Hematopoietic multipotent progenitor cell treated with erythropoietin and hydrocortisone succinate and interleukin-3 and kit ligand, for 15 days (in vitro differentiated cells): ENCODE measurements around the gene PTPRC.

ENCODE experiments used
- DNase-seq: peaks from one replicate; pipeline ENCODE4 v3.0.0-alpha.2; 2015; ENCODE audit warnings: low spot score

Gene PTPRC

DNA sequence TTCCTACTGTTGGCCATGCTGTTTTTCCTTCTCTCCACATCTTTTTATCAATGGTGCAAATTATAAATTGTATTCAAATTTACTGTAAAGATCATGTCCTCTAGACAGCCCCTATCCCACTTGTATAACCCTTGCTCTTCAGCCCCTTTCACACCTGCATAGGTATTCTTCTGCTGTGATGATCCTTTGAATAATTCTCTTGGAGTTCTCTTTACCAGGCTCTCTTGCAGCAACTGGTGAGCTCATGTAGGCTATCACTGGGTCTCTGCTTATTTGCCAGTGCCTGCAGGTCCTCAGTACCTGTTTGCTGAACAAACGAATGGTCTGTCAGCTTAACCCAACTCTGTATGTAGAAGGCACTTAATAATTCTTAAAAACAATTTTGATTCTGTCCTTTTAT lies 8.2 kb downstream of the PTPRC start:
- DNase-seq, result no peak

DNA sequence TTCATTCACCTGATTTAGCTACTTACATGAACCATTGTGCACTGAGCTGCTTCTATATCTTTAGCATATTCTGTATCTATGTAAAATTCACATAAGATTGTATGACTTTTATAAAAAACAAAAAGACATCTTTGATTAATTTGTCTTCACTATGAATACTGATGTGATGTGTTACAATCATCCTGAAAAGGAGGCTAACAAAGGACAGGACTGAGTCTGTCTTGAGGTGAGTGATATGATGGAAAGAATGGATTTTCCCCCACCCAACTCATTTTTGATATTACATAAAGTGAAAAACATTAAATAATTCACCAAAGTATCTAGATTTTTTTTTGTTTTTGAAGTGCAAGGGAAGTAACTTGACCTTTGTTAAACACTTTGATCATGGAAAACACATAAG lies 9.8 kb downstream of the PTPRC start:
- no peak for DNase-seq

GRCh38 chr1:198649232-198649967 lies 10.6 kb downstream of the PTPRC start:
- no peak for DNase-seq

GRCh38 chr1:198649968-198650338 lies 11.1 kb downstream of the PTPRC start:
- DNase-seq, result no peak

DNA sequence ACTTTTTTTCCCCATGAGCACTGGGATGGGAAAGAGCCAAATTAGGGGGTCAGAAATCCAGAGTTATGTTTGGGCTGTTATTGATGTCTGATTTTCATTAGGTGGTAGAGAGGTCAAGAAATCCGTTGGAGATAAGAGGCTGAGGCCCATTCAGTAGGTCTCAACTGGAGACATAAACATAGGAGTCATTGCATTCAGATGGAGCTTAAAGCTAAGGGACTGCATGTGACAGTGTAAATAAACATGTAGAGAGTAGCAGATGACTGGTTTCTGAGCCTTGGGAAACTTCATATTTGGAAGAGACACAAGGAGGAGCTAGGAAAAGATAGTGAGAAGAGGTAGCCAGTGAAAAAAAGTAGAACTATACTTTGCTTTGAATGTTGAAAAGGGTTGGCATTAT lies 11.7 kb downstream of the PTPRC start:
- DNase-seq, result no peak

DNA sequence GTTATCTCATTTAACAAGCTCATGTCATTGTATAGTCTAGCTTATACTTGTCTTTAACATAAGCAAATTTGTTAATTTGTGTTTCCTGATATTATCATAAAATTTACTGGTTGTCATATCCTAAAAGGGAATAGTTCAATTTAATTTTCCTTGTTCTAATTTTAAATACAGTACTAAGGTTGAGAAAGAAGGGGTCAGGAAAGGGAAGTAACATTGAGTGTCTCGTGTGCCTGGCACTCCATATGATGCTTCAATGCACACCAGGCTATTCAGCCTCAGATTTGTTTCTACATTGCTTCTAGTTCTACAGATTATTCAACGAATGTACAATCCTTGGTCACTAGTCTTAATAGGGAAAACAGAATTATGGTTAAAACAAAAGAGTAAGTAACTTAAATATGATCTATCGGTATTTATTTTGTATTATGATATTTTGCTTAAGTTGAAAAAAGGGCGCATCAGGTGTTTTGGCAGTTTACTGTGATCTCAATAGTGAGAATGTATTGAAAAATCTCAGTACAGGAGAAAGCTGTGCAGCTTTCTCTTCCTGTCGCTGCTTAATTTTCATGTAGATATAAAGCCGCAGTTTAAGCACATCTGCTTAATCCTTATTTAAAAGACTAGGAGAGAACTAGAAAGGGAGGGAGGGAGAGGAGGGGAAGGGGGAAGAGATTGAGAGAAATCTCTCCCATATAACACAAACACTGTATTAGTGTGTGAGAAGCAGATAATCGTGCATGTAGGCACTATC lies 13.0 kb downstream of the PTPRC start:
- DNase-seq, result no peak

DNA sequence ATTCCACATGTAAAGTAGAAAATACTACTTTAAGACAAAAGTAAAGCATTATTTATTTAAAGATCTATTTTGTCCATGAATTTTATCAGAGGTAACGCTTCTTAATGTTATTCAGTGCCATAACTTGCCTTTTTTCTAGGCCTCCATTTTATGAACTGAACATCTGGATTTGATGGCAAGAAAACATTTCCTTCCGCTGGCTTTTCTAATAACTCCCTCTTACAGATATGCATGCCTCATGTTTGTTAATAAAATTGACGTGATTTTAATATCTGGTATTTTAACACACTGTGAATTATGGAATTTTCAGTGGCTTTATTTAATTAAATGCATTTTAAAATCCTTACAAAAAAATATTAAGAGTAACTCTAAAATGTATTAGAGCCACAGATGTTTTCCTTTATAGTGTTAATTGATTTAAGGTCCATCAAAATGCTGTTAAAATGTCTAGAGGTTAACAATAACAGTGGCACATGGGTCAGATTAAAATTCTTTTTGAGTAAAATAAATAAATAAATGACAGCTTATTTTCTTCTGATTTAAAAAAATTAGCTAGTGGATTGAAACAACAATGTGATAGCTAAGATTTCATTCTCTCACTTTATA lies 15.1 kb downstream of the PTPRC start:
- DNase-seq, result no peak

GRCh38 chr1:198655459-198656121 lies 16.8 kb downstream of the PTPRC start:
- no peak for DNase-seq

GRCh38 chr1:198656500-198656932 lies 17.7 kb downstream of the PTPRC start:
- DNase-seq, result no peak

DNA sequence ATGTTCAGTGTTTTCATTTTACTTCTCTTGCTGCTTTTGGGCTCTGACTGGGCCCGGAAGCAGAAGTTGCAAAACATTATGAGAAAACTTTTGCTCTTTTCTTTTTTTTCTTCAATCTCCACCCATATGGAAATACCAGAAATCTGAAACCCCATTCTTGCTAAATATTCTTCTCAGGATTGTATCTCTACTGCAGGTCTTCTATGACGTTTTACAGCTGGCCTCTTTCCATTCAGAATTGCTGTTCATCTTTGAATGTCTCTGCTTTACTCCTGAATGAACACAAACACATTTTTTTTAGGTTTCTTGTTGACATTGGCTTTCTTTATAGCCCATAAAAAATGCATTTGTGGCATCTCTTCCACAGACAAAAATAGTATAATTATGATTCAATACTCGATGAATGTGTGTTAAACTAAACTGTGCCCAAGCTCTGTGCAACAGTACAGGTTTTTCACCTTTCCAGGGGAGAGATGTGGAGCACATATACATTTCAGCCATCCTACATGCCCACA lies 18.8 kb downstream of the PTPRC start:
- no peak for DNase-seq

DNA sequence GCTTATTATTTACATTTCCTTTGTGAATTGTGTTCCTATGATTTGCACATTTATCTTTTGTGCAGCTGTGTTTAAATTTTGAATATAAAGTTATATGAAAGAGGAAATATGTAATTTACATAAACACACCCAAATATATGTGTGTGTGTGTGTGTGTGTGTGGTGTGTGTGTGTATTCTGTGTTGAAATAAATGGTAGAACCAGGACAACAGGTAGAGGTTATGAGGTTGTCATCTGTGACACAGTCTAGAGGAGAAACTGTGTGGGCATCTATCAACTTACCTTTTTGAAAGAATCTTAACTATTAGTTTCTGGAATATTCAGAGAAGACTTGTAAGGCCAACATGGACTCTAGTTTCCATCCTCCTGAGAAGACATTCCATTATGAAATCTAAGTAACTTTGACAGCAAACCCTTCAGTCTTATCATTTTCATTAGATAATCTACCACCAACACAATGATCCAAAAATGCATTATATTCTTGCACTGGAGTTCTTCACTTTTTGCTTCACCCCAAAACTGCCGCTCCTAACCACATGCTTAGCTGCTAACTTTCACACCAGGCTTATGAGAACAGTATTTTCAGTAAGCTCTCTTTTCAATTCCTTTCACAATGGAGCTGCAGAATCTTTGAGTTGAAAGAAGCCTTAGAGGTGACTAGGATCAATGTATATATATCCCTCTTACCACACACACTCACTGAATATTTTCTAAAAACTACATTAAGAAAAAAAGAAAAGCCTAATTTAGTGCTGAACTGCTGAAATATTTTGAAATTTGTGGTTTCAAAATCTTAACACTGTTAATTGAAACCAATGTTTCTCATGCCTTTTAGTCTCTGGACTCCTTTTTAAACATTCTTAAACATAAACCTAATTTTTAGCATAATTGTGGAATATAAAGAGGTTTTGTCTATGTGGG lies 21.8 kb downstream of the PTPRC start:
- no peak for DNase-seq

DNA sequence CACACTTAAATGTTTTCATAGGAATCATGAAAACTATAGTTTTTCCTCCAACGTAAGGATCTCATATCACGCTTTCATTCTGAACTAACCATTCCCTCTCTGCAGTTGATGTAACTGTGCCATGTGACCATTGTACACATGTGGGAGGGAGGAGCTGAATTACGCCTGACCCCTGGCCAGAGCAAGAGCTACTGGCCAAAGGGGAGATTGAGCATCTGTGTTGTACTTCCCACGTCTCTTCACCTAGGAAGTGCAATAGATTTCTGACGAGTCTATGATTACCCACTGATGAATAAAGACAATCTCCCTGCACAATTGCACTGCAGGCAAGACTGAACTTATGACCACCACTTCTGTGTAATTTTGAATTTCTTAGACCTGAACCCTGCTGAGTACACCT lies 24.0 kb downstream of the PTPRC start:
- no peak for DNase-seq

DNA sequence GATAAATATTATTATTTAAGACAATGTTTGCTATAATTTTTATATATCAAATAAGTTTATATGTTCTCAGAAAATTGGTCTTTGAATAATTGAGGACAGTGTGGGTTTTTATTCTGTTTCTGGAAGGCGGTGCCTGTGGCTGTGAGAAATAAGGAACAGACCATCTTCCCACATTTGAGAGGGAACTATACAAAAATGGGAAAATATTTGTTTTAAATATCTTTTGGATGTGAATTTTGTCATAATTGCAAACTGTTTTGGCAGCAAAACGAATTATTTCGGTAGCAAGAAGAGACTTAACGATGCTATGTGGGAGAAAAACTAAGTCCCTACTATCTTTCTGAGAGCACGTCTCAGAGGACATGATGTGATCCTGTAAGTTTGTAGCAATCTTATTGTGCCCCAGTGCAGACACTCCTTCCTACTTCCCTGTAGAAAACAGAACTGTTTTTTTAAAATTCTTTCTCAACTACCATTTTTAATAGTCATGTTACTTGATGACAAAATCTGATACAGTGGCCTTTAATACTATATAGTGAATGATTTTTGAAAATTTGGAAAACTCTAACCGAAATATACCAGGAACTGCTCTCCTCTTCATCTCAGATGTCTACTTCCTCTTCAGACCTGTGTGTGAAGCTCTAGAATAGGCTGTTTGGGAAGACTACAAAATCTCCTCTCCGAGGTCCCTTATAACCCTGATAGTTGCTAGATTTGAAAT lies 25.4 kb downstream of the PTPRC start:
- no peak for DNase-seq

GRCh38 chr1:198667186-198667585 lies 28.3 kb downstream of the PTPRC start:
- DNase-seq, result no peak

DNA sequence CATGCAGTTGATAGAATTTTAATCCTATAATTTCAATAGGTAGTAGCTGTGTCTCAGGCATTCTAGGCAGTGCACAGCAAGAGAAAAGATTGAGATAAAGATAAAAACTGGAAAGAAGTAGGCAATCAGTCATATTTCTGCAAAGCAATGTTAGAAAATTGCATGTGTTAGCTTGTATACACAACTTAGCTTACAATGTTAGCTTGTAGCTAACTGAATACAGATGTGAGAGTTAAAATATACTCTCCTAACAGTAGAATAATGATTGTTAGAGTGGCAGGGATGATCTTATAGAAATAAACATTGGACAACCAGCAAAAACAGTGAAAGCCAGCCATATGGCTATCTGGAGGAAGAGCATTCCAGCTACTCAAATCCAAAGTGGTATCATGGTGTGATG lies 29.0 kb downstream of the PTPRC start:
- DNase-seq, result no peak

DNA sequence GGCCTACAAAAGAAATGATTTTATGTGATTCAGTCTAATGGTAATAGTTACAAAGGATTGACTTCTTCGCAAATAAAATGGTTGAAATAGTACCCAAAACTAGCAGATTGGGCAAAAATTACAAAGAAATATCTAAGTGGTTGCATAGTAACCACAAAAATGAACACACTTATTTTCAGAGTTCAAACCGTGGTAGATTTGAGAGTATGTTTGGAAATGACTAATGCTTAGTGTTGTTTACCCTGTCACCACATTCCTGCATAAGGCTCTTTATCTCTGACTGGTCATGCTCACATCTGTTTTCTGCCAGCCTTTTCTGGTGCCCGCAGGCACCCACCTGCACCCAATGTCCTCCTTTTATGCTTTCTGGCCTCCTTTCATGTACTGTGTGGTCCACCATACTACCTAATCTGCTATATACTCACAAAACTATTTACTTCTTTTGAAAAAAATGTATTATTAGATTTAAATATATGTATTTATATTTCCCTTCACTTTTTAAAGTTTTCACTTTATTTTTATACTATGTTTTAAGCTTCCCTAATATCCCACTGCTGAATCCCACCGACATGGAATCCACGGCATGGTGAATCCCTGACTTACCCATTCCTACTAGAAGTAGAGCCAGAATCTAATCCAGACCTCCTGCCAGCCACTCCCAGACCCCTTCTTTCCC lies 30.3 kb downstream of the PTPRC start:
- peak; percentile 73 for DNase-seq

DNA sequence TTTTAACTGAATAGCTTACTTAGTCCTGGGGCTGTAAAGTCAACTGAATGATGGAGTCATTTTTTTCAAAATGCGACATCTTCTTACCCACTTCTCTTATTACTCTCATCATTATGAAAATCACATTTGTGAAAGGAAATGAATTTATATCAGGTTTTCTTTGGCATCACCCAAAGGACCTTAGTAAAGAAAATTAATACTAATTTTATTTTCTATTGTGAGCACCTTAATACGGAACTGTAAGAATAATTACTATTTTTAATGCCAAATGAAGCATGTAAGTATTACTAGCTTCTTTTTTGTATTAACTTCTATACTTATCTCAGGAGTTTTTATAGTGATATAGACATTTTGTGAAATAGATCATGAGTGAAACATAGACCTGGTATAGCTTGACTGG lies 30.9 kb downstream of the PTPRC start:
- DNase-seq, result no peak

- no peak for DNase-seq
These were observed 32.3 kb downstream of the PTPRC start for GRCh38 chr1:198671136-198671535.

- DNase-seq, result no peak
These were observed 33.3 kb downstream of the PTPRC start for GRCh38 chr1:198672124-198672523.

DNA sequence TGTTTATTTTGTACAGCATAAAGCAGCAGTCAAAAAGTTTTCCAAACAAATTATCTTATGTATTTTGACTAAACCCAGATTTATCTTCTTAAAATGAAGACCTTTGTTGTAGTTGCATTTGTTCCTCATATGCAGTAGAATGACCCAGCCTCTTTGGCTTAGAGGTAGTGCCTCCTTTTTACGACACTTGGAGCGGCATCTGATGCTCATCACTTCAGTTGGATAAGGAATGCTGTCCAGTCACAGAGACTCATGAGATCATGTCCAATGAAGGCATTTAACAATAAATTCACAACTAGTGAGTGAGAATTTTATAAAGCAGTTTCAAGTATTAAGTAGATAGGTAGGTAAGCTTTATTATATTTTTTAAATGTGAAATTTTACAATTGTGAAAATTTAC lies 35.2 kb downstream of the PTPRC start:
- no peak for DNase-seq
